Measurements from ENCODE around the gene KCNQ5.
"Not testable (repeated sequence)": the region's sequence is repeated elsewhere in the genome, so short reads cannot be mapped to it uniquely, and the experiment has no call there.

KCNQ5 gene

DNA sequence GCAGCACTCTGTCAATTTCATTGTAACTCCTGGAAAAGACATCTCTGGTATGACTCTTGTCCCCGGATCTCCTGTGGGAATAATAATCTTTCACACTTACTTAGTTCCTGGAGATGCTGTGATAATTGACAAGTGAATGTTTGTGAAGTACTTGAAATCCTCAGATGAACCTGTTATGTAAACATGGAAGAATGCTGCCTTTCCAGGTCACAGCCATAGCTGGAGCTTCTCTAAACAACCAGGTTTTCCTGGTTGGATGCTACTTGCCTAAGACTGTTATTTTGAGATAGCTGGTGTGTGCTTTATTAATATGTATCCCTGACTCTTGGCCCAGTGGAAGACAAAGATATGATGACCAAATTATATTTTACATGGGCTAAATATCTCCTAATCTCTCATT, 228.6 kb downstream of the KCNQ5 start:
- no peak for DNase-seq

DNA sequence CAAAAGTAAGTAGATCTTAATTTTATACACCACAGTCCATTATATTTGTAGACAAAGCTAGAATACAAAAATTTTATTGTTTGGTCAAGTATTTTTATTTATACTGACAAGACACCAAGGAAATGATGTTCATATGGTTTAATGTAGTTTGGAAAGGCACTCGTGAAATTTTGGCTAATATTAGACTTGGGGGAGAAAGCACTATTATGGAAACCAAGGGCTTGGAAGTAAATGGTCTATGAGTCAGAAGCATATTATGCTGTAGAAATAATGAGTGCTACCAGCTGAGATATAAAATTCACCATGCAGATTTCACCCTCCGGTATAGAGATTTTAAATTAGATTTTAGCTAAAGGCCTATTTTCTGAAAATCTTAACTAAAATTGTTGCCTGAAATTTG, 233.6 kb downstream of the KCNQ5 start:
- DNase-seq = peak; percentile 19

DNA sequence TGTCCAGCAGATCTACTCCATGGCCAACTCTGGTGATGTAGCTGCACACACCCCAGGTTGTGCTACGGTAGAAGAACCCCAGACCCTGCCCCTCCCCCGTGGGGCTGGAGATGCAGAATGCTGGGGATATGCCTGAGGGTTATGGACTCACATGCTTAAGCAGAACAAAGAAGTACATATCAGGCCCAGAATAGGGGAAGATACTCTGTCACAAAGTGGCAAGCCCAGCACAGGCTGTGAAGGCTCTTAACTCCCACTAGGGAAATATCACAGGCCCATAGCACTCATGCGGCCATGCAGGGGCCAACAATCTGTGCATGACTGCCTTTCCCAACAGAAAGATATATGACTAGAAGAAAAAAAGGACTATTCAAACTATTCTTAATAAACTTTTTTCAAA, 234.9 kb downstream of the KCNQ5 start:
- DNase-seq = no peak

DNA sequence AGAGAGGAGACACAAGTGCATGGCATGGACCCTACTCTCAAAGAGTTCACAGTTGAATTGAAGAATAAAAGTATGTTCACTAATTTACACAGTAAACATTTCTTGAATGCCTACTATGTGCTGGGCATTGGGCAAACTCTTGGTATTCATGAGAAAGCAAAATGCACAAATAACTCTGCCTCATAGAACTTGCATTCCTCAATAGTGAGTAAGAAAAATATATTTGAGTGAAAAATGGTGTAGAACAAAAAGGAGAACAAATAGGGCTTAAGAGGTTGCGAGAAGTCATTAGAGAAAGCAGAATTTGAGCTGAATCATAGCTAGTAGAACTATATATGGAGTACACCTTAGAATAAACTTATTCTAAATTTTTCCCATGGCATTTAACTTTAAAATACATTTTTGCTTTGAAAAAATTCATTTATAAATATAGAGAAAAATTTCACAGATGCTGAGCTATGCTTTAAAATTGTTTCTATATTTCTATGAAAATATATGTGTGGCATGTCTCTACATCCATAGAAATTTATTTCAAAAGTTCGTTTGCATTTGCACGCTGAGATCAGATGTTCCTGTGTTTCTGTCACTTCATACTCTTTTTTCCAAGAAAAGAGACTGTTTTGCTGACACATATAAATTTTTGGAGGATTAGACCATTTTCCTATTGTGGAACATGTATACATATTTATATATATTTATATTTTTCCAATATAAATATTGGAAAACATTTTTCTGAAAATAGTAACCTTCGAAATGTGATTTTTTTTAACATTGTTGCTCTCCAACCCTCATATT, 236.1 kb downstream of the KCNQ5 start:
- DNase-seq = peak; percentile 37

GRCh38 chr6:72861059-72861458, 239.2 kb downstream of the KCNQ5 start:
- DNase-seq = peak; percentile 41

GRCh38 chr6:72861935-72862432, 240.1 kb downstream of the KCNQ5 start:
- peak; percentile 35 for DNase-seq

- DNase-seq = no peak
Observed at GRCh38 chr6:72863131-72863530, 241.3 kb downstream of the KCNQ5 start.

- no peak for DNase-seq
Observed at GRCh38 chr6:72864236-72864635, 242.4 kb downstream of the KCNQ5 start.

DNA sequence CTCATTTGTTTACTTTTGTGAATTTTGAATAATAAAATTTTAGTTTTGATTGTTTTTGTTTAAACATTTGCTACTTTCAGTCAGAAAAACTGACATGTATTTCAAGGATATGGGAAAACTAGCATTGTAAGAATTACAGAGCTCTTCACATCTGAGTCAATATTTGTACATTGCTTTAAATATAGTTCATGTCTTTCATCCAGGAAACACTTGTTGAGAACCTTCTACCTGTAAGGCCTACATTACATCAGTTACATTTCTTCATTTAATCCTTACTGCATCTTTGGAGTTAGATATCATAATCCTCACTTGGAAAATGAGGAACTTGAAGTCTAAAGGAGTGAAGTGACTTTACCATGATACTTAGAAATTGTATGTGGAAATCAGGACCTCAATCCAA, 242.9 kb downstream of the KCNQ5 start:
- DNase-seq = no peak

DNA sequence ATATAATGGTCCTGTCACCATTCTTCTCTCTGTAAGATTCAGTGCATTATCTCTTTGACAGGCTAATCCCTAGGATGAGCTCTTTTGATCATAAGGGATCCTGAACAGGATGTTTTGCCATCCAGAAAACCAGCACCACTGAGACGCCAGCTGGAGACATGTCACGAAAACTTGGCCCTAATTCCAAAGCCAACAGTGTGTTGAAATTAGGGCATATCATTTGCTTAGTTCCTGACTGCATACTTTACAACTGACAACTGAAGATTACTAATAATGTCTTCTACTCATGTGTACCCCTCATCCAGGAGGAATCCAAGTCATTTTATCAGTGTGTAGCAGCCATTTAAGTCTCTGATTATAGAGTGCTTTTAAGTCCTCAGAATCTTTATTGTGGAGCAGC, 243.6 kb downstream of the KCNQ5 start:
- no peak for DNase-seq

- DNase-seq = no peak
Observed at GRCh38 chr6:72869621-72870020, 247.8 kb downstream of the KCNQ5 start.

DNA sequence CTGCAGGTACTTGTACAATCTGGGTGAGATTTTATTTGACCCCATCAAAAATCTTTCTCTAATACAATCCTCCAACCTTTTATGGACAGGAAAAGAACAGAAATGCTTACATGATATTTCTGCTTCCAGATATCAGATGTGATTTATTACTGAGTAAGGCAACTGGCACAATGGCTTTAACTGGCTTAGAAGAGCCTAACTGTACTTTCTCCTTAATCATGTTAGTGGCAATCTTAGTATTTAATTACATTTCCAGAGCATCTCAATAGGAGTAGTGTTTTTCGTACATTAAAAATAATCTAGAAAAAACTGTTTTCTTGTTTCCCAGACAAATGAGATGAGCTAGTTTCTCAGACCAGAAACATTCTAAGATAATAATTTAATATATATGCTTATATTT, 251.6 kb downstream of the KCNQ5 start:
- no peak for DNase-seq

DNA sequence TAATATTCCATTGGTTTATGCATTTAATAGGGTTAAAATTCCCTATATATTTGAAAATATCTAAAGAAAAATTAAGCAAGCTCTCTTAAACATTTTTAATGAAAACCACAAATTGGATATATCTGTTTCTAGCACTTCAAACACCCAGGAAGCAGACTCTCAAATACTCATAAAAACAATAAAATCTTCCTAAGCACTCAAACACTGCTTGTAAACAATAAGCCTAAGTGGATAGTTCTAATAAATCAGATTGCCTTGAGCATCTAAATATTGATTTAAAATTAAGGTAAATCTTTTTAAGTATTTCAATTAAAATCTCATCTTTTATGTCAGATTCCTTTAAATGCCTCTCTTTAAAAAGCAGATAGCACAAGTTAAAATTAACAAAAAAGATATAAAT, 254.4 kb downstream of the KCNQ5 start:
- no peak for DNase-seq

DNA sequence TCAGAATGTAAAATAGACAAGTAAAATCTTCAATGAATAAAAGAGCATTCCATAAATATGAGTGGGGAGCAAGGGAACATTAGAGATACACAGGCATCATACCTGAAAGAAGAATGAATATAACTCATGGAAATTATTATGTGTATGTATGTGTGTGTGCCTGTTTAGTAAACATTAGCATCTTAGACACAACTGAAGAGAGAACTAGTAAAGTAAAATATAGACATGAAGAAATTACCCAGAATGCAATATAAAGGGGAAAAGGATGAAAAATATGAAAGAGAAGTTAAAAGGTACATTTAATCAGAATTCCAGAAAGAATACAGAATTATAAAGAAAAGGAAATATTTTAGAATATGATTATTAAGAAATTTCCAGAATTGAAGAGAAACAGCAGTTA, 264.3 kb downstream of the KCNQ5 start:
- no peak for DNase-seq

DNA sequence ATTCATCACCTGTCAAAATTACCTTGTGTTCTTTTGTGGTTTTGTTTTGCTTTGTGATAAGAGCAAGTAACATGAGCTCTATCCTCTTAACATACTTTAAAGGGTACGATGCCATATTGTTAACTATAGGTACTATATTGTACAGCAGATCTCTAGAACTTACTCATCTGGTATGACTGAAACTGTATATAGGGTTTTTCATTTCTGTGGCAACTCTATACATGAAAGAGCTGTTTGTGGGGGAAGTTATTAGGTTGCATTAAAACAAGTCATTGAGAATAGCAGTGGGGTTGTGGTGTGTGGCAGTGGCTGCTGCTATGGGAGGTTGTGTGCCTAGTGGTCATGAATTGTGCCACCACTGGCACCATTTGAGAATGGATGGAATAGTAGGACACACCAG, 268.4 kb downstream of the KCNQ5 start:
- no peak for DNase-seq

DNA sequence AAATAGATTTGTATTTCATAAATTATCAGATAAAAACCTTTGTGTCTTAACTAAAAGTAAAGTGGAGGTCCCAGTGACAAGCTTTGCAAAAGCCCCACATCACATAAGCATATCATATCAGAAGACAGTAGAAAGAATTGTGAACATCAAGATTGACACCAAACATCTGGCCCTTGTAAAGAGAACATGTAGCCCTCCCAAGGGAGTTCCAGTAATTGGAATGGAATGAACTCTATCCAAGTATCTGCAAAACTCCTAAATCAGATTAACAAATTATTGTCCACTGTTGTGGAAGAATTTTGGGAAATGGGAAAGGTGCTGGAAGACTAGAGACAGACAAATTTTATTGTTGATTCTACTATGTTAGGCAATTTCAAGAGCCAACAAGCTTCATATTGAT, 268.8 kb downstream of the KCNQ5 start:
- peak; percentile 55 for DNase-seq

- no peak for DNase-seq
Observed at GRCh38 chr6:72892901-72893300, 271.0 kb downstream of the KCNQ5 start.

DNA sequence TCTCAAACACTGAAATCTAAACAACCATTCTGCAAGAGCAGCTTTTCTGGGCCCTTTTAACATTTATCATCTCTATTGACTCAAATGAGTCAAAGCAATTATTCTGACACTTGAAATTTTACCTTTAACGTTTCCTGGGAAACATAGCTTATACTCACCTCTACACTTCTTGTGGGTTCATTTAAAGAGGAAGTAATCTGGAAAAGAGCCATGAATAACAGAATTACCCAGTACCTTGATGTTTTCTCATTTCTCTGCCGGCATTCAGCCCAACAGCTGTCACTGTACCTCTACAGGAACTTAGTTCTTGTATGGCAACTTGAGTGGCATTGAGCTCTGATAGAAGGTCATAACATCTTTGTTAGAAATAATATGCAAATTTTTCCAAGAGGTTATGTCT, 272.2 kb downstream of the KCNQ5 start:
- DNase-seq = no peak

GRCh38 chr6:72898313-72898712, 276.4 kb downstream of the KCNQ5 start:
- not testable (repeated sequence) for DNase-seq

DNA sequence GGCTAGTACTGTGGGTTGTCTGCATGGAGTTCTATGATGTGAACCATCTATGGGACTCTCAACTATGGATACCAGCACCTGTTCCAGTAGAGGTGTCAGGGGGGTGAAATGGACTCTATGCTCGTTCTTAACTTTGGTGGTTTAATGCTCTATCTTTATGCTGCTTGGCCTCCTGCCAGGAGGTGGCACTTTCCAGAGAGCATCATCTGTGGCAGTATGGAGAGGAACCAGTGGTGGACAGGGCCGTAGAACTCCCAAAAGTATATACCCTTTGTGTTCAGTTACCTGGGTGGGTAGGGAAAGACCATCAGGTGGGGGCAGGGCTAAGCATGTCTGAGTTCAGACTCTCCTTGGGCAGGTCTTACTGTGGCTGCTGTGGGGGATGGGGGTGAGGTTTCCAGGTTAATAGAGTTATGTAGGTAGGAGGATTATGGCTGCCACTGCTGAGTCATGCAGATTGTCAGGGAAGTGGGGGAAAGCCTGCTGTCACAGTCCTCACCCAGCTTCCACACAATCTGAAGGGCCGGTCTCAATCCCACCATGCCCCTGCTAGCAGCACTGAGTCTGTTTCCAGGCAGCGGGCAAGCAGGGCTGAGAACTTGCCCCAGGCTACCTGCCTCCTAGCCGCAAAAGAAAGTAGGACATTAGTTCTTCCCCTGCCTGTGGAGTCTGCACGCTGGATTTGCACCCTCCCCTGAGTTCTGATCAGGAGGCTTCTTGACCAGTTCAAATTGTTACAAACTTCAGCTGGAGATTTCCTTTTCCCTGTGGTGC, 284.0 kb downstream of the KCNQ5 start:
- DNase-seq = no peak

DNA sequence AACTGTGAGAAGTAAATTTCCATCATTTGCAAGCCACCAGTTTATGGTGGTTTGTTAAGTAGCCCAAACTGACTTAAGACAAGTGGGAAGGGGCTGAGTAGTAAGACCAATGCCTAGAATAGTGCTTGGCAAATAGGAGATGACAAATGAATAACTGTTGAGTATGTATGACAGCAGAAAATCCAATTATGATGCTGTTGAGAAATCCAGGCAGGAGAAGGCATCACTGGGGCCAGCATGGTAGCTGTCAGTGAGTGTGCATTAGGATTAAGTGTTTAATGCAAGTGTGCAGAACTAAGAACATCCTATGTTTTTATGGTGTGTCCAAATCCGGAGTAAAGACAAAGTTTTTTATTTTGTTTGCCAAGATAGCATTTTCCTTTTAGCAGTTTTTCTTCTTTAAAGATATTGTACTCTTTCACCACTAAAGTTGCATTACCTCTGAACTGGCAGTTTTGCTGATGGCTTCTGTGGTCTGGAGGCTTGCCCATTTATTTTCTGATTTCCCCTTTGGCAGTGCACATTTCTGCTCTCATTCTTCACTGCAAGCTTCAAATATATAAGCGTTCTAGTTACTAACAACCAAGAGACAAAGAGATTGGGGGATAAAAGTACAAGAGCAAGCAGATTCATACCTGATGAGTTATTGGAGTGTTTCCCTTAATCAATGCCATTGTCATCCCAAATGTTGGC, 289.7 kb downstream of the KCNQ5 start:
- peak; percentile 52 for DNase-seq

- no peak for DNase-seq
Observed at GRCh38 chr6:72913797-72914196, 291.9 kb downstream of the KCNQ5 start.

- no peak for DNase-seq
Observed at GRCh38 chr6:72916298-72916697, 294.4 kb downstream of the KCNQ5 start.

- peak; percentile 12 for DNase-seq
Observed at GRCh38 chr6:72916906-72917305, 295.0 kb downstream of the KCNQ5 start.
